ENCODE measurements around the gene PPP1R1B. TPM values are rescaled to one million over a fixed set of nuclear protein-coding genes. Genes with fewer than 3 reads are reported as not detected.
"Not testable (repeated sequence)": the region's sequence is repeated elsewhere in the genome, so short reads cannot be mapped to it uniquely, and the experiment has no call there.

Gene PPP1R1B
- total RNA-seq = 100 to 1,000 TPM; 259 to 404 TPM
- long read RNA-seq, transcript PPP1R1B-206 (3 exons, 2,879 nt) = major isoform, 5 of 54 reads
- long read RNA-seq, partial matches to known transcripts = 39 of 54 reads
- long read RNA-seq, other reads (novel, unspliced or antisense) = 7 of 54 reads

DNA sequence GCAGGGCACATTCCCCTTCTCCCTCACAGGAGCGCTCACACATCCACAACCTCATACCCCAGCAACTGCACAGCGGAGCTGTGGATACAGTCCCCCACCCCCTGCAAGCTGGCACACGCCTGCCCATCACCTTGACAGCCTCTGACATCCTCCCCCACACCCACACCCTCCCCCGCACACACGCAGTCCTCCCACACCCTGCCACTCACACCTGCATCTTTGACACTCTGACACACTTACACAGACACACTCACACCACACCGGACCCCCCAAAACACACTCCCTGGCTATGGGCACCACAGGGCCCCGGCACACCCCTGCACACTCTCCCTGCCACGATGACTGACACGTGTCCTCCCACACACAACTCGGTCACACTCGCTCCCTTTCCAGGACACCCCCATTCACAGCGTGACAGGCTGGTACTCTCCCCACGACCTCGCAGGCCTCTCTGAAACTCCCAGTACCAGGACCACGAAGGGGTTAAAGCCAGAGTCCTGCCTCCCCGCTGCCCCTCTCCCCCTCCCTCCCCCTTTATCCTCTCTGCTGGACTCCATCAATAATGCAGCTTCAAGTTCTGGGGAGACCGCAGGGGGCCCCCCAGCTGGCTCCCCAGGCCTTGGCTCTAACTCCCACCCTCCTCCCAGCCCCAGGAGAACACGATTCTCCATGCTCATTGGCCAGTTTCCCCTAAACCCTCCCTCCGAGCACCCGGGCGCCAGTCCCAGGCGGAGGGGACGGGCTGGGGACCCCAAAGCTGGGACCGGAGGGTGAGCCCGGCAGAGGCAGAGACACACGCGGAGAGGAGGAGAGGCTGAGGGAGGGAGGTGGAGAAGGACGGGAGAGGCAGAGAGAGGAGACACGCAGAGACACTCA is at the start of gene PPP1R1B:
PPP1R1B (plus strand) TSS at position 782 of the 876 bp plus-strand sequence. CDS start 441 bp downstream, outside the sequence.
- intact Hi-C loops (cut with DNase I, micrococcal nuclease) = no loop called here
- peak; percentile 11 for ATAC-seq
- peak in 1 of 2 donors; percentile 61 for DNase-seq

DNA sequence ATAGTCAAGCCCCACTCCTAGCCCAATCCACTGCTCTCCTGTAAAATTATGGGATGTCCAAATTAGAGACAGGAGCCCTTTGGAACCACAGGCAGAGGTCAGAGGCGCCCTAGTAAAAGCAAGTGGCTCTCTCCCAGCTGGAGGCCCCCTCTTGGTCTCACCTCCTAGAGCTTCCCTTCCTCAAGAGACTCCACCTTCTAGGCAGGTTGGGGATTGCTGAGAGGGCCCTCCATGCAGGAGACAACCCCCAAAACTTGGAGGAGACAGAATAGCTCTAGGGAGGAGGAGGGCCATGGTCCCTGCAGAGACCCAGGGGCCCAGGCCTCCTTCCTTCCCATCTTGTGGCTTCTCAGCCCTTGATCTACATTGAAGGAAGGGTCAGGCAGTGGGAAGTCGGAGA is 48.5 kb upstream of the PPP1R1B start:
- intact Hi-C loops (cut with DNase I, micrococcal nuclease) = no loop called here
- DNase-seq = no peak
- ATAC-seq = no peak

GRCh38 chr17:39579318-39580081 is 47.3 kb upstream of the PPP1R1B start:
- ATAC-seq (no peak), DNase-seq (no peak)
- intact Hi-C loops (cut with DNase I, micrococcal nuclease) = no loop called here

- no peak for DNase-seq
- intact Hi-C loops (cut with DNase I, micrococcal nuclease) = no loop called here
- no peak for ATAC-seq
Observed at GRCh38 chr17:39580082-39580468, 46.7 kb upstream of the PPP1R1B start.

GRCh38 chr17:39581071-39581758 is 45.5 kb upstream of the PPP1R1B start:
- no peak for ATAC-seq
- intact Hi-C loops (cut with DNase I, micrococcal nuclease) = no loop called here
- no peak for DNase-seq

GRCh38 chr17:39581759-39582085 is 45.0 kb upstream of the PPP1R1B start:
- no peak for DNase-seq
- intact Hi-C loops (cut with DNase I, micrococcal nuclease) = no loop called here
- ATAC-seq = no peak

- ATAC-seq (no peak), DNase-seq (no peak)
- intact Hi-C loops (cut with DNase I, micrococcal nuclease) = no loop called here
Observed at GRCh38 chr17:39582658-39583057, 44.1 kb upstream of the PPP1R1B start.

DNA sequence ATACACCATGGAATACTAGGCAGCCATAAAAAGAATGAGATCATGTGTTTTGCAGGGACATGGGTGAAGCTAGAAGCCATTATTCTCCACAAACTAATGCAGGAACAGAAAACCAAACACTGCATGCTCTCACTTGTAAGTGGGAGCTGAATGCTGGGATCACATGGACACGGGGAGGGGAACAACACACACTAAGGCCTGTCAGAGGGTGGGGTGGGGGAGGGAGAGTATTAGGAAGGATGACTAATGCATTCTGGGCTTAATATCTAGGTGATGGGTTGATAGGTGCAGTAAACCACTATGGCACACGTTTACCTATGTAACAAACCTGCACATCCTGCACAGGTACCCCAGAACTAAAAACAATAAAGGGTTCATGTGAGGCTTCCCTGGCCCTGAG is 36.6 kb upstream of the PPP1R1B start:
- DNase-seq; ATAC-seq; intact Hi-C loops (cut with DNase I, micrococcal nuclease): not testable (repeated sequence)

DNA sequence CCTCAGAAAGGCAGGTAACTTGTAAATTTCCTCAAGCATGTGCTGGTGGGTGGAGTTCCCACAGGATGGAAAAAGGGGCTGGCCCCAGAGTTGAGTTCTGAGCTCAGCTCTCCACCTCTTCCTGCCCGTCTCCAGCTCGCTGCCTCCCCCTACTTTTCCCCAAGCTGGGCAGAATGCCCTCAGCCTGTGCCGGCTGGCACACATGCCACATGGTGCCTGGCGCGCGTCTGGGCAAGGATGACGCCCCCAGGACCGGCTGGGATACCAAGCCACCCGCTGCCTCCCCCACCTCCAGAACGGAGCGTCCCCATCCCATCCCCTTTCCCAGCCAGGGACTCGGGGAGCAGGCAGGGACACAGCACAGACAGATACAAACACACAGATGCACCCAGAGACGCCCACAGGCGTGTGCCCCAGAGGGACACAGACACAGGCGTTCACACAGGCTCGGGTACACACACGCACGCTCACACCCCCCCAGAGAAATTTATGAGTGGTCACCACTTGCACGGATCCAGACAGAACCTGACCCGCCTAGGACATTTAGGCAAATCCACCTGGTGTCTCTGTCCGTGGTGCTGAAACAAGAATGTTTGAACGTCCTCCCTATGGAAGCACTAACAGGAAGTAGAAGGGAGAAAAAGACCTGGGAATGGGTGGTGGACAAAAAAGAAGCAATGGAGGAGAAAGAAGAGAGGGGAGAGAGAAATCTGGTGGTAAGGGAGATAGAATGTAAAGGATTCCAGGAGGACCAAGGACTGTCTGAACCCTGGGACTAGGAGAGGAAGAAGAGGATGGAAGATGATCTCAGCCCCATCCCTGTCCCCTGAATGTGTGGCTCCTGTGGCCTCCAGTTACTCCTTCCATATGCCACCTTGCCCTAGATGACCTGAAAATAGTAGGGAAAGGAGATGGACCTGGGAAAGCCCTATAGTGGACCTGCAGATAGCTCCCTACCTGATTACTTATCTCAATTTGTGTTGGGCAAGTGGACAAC is 34.5 kb upstream of the PPP1R1B start:
- peak; percentile 83 for ATAC-seq
- peak in 1 of 2 donors; percentile 65 for DNase-seq
- intact Hi-C loops (cut with DNase I, micrococcal nuclease) = no loop called here

GRCh38 chr17:39593371-39593770 is 33.4 kb upstream of the PPP1R1B start:
- intact Hi-C loops (cut with DNase I, micrococcal nuclease) = no loop called here
- DNase-seq = no peak
- no peak for ATAC-seq

GRCh38 chr17:39595294-39595693 is 31.5 kb upstream of the PPP1R1B start:
- no peak for DNase-seq
- no peak for ATAC-seq
- intact Hi-C loops (cut with DNase I, micrococcal nuclease) = no loop called here

- ATAC-seq (no peak), DNase-seq (no peak)
- intact Hi-C loops (cut with DNase I, micrococcal nuclease) = no loop called here
Observed at GRCh38 chr17:39595928-39596510, 30.7 kb upstream of the PPP1R1B start.

DNA sequence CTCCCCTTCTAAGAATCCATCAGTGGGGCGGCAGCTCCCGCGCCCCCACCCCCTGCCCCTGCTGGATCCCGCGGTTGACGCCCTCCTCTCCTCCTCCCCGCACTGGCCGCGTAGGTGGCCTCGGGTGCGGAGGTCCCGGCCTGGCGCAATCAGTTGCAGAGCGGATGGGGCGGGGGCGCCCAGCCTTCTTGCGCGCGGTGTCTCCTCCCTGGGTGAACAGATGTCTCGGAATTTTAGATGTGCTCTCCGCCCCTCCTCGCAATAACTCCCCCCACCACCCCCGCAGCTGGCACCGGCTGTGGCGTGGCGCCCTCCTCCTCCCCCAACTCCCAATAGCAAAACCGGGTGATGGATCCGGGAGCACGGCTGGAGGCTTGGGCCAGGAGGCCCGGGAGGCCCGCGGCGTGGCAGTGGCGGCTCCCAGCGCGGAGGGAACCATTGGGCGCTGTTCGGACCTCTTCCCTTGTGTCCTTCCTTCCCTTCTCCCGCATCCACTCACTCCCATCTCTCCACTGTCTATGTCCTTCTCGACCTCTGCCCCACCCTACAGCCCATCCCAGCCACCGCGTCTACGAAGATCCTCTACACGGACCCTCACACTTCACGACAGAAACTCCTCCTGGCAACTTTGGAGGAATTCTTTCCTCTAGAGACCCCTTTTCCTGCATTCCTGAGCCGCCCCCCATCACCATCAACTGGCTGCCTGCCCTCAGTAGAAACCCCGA is 30.0 kb upstream of the PPP1R1B start:
- DNase-seq (no peak), ATAC-seq (no peak)
- intact Hi-C loops (cut with DNase I, micrococcal nuclease) = no loop called here

- DNase-seq = no peak
- intact Hi-C loops (cut with DNase I, micrococcal nuclease) = no loop called here
- ATAC-seq = no peak
Observed at GRCh38 chr17:39597372-39598046, 29.2 kb upstream of the PPP1R1B start.

- DNase-seq (no peak), ATAC-seq (no peak)
- intact Hi-C loops (cut with DNase I, micrococcal nuclease) = no loop called here
Observed at GRCh38 chr17:39598047-39598481, 28.7 kb upstream of the PPP1R1B start.

GRCh38 chr17:39598630-39599003 is 28.1 kb upstream of the PPP1R1B start:
- DNase-seq = no peak
- no peak for ATAC-seq
- intact Hi-C loops (cut with DNase I, micrococcal nuclease) = no loop called here
